NOMO-1 treated with dmso at 0.1 percent for 144 hours (cell line): ENCODE results near the gene BPIFB6.

Experiments
- DNase-seq: peaks from one replicate; lab custom pipeline; 2025; ENCODE audit not compliant: unreplicated experiment; lab: John Stamatoyannopoulos, UW

The BPIFB6 gene

DNA sequence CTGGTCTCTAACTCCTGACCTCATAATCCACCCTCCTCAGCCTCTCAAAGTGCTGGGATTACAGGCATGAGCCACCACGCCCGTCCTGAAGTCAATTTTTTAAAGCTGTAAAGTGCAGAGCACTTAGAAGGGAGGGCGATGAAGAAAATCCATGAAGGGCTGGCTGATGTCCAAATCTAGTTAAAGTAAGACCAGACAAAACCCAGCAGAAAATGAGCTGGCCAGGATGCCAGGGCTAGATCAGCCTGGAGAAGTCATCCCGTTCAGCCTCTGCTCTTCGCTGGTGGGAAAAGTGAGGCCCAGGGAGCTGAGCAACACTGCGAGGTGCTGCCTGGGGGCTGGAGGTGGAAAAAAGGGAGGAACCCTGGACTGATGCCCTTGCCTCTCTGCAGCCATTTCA lies 51.1 kb downstream of the BPIFB6 start:
- DNase-seq: no peak

DNA sequence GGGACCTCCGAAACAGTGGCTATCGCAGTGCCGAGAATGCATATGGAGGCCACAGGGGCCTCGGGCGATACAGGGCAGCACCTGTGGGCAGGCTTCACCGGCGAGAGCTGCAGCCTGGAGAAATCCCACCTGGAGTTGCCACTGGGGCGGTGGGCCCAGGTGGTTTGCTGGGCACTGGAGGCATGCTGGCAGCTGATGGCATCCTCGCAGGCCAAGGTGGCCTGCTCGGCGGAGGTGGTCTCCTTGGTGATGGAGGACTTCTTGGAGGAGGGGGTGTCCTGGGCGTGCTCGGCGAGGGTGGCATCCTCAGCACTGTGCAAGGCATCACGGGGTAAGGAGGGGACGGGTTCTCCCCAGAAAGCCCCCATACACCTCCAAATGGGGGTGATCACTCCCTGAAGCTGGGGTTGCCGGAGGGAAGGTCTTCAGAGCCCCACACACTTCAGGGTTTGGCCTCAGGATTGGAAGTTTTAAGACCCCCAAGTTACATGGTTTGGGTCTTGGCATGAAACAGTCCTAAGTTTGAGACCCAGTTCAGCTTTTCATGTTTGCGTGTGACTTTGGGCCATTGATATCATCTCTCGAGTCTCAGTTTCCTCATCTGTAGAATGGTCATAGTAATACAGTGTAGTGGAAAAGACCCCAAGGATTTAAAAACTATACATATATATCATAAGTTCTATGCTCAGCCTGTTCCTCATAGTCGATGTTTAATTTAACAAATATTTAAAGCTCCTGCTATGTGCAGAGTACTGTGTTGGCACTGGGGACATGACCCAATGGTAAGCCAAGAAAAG lies 52.3 kb downstream of the BPIFB6 start:
- DNase-seq: no peak

DNA sequence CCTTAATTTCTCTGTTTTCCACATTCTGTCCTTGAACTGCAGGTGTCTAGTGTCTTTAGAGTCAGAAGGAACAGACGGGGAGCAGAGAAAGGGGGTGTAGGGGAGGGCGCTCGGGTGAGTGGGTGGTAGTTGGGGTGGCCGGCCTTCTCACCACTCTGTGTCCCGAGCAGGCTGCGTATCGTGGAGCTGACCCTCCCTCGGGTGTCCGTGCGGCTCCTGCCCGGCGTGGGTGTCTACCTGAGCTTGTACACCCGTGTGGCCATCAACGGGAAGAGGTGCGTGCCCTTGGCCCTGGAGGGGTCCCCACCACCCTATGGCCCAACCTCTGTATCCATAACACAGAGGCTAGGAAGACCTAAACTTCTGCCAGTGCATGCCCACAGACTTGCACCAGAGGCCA lies 53.3 kb downstream of the BPIFB6 start:
- no peak for DNase-seq

GRCh38 chr20:33086052-33086722 lies 54.7 kb downstream of the BPIFB6 start:
- no peak for DNase-seq

GRCh38 chr20:33091147-33091546 lies 59.7 kb downstream of the BPIFB6 start:
- DNase-seq: no peak

- no peak for DNase-seq
Observed at GRCh38 chr20:33091693-33092092, 60.2 kb downstream of the BPIFB6 start.

DNA sequence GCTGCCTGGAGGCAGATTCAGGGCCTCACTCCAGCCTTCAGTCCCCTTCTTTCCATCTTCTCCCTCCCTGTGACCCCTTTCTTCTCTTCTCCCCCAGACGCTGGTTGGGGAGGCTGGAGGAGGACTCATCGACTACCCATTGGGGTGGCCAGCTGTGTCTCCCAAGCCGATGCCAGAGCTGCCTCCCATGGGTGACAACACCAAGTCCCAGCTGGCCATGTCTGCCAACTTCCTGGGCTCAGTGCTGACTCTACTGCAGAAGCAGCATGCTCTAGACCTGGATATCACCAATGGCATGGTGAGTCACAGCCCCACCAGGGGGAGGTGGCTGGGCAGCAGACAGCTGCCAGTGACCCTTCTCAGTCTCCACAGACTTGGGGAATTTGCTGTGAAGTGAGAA lies 60.9 kb downstream of the BPIFB6 start:
- no peak for DNase-seq

DNA sequence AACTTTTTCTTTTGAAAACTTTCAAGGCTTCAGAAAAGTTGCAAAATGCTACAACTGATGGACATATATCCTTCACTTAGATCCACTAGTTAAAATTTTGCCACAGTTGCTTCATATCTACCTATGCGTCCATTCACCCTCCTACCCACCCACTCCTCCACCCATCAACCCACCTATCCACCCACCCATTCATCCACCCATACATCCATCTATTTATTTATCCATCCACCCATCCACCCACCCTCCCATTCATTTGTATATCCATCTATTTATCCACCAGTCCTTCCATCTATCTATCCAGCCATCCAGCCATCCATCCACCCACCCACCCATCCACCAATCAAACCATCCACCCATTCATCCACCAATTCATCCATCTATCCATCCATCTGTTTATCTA lies 61.6 kb downstream of the BPIFB6 start:
- no peak for DNase-seq

DNA sequence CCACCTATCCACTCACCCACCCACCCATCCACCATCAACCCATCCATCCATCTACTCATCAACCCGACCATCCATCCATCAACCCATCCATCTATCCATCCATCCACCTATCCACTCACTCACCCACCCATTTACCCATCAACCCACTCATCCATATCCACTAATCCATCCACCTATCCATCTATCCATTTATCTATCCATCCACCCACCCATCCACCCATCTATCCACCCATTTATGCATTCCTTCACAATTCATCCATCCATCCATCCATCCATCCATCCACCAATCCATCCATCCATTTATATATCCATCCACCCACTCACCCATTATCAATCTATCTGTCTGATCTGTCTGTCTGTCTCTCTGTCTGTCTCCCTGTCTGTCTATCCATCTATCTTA lies 62.1 kb downstream of the BPIFB6 start:
- no peak for DNase-seq
